Measurements from ENCODE around the gene PHACTR1.
A peak's percentile ranks its signal among the peaks of the same experiment; 100 is the strongest.
"Not testable (repeated sequence)": the region's sequence is repeated elsewhere in the genome, so short reads cannot be mapped to it uniquely, and the experiment has no call there.

PHACTR1 gene
- long read RNA-seq, donor 1 = 0 reads
- long read RNA-seq, donor 2, partial matches to known transcripts = 0 of 1 reads
- long read RNA-seq, donor 2, other reads (novel, unspliced or antisense) = 0 of 1 reads
- long read RNA-seq, donor 3, partial matches to known transcripts = 0 of 1 reads
- long read RNA-seq, donor 3, other reads (novel, unspliced or antisense) = 0 of 1 reads
- long read RNA-seq, donor 4, partial matches to known transcripts = 17 of 17 reads
- long read RNA-seq, donor 4, other reads (novel, unspliced or antisense) = 0 of 17 reads
- long read RNA-seq, donor 5, partial matches to known transcripts = 18 of 28 reads
- long read RNA-seq, donor 5, other reads (novel, unspliced or antisense) = 10 of 28 reads
- long read RNA-seq, donor 6, partial matches to known transcripts = 0 of 17 reads
- long read RNA-seq, donor 6, other reads (novel, unspliced or antisense) = 17 of 17 reads
- long read RNA-seq, donor 7, partial matches to known transcripts = 37 of 69 reads
- long read RNA-seq, donor 7, other reads (novel, unspliced or antisense) = 32 of 69 reads
- long read RNA-seq, donor 8, partial matches to known transcripts = 8 of 18 reads
- long read RNA-seq, donor 8, other reads (novel, unspliced or antisense) = 10 of 18 reads

- DNase-seq = no peak
These were observed at the start of gene PHACTR1 for GRCh38 chr6:12716298-12716916. TSS of gene PHACTR1 (plus strand) at chr6:12716767.

- DNase-seq = no peak
These were observed 49.7 kb upstream of the PHACTR1 start for GRCh38 chr6:12666886-12667285.

- no peak for DNase-seq
These were observed 40.6 kb upstream of the PHACTR1 start for GRCh38 chr6:12675931-12676330.

- DNase-seq = no peak
These were observed 37.2 kb upstream of the PHACTR1 start for GRCh38 chr6:12679341-12679740.

- no peak for DNase-seq
These were observed 23.4 kb upstream of the PHACTR1 start for GRCh38 chr6:12693122-12693521.

GRCh38 chr6:12698298-12698697 lies 18.3 kb upstream of the PHACTR1 start:
- no peak for DNase-seq

GRCh38 chr6:12704946-12705345 lies 11.6 kb upstream of the PHACTR1 start:
- DNase-seq = no peak

GRCh38 chr6:12709116-12709515 lies 7.5 kb upstream of the PHACTR1 start:
- DNase-seq = no peak

- DNase-seq = no peak
These were observed 6.9 kb upstream of the PHACTR1 start for GRCh38 chr6:12709556-12710232.

- DNase-seq = no peak
These were observed 5.6 kb upstream of the PHACTR1 start for GRCh38 chr6:12710921-12711320.

- no peak for DNase-seq
These were observed 2.5 kb upstream of the PHACTR1 start for GRCh38 chr6:12714022-12714421.

- DNase-seq = no peak
These were observed 1.1 kb upstream of the PHACTR1 start for GRCh38 chr6:12715437-12715836.

GRCh38 chr6:12717356-12717755 lies 789 bp downstream of the PHACTR1 start:
- peak; percentile 2 for DNase-seq

GRCh38 chr6:12718015-12718414 lies 1.4 kb downstream of the PHACTR1 start:
- no peak for DNase-seq

- no peak for DNase-seq
These were observed 2.5 kb downstream of the PHACTR1 start for GRCh38 chr6:12719017-12719416.

- no peak for DNase-seq
These were observed 3.7 kb downstream of the PHACTR1 start for GRCh38 chr6:12720310-12720709.

GRCh38 chr6:12725263-12725662 lies 8.7 kb downstream of the PHACTR1 start:
- DNase-seq = no peak

- DNase-seq = no peak
These were observed 12.9 kb downstream of the PHACTR1 start for GRCh38 chr6:12729467-12729866.

GRCh38 chr6:12730809-12731208 lies 14.2 kb downstream of the PHACTR1 start:
- not testable (repeated sequence) for DNase-seq

- DNase-seq = no peak
These were observed 17.3 kb downstream of the PHACTR1 start for GRCh38 chr6:12733876-12734275.

GRCh38 chr6:12735786-12736185 lies 19.2 kb downstream of the PHACTR1 start:
- DNase-seq = no peak

- DNase-seq = no peak
These were observed 31.8 kb downstream of the PHACTR1 start for GRCh38 chr6:12748411-12748810.
